HL-60 (cell line): ENCODE data around the gene POSTN.

Experiments
- DNase-seq, 2 experiments: peaks; one replicate each; pipeline ENCODE4 v3.0.0-alpha.2; 2010 to 2020; ENCODE audit warnings: low read depth in 1 of 2, low spot score in 1 of 2
- H3K27ac ChIP-seq: fragments of 250-450 bp; sonication (Bioruptor Pico); replicated peaks from 2 replicates; pipeline ENCODE4 v1.5.1; 2020; ENCODE audit warnings: mild to moderate bottlenecking, moderate library complexity
- H3K27me3 ChIP-seq: fragments of 250-450 bp; sonication (Bioruptor Pico); 2 replicates; pipeline ENCODE4 v1.5.1; 2021; ENCODE audit warnings: mild to moderate bottlenecking, moderate library complexity; ENCODE audit not compliant: insufficient read depth, poor library complexity, severe bottlenecking
- H3K4me3 ChIP-seq: replicated peaks from 2 replicates; pipeline ENCODE4 v1.5.1; 2011; ENCODE audit warnings: mild to moderate bottlenecking, control low read depth, low read length; ENCODE audit not compliant: insufficient read depth
- GABPA ChIP-seq: IDR thresholded peaks from 2 replicates; pipeline ENCODE4 v1.6.1; 2012; ENCODE audit warnings: low read depth
- POLR2AphosphoS5 ChIP-seq: IDR thresholded peaks from 2 replicates; pipeline ENCODE4 v1.6.1; 2012; ENCODE audit warnings: low read depth
- REST ChIP-seq: IDR thresholded peaks from 2 replicates; pipeline ENCODE4 v1.6.1; 2012; ENCODE audit warnings: low read depth; ENCODE audit not compliant: insufficient replicate concordance
- SPI1 ChIP-seq: IDR thresholded peaks from 2 replicates; pipeline ENCODE4 v1.6.1; 2012; ENCODE audit warnings: low read depth, mild to moderate bottlenecking, borderline replicate concordance
- TF ChIP-seq, protein P1 (sequence below): IDR thresholded peaks from one replicate; pipeline ENCODE4 v1.5.1; 2011; ENCODE audit warnings: low read length, control low read depth, inconsistent platforms; ENCODE audit not compliant: insufficient read depth

POSTN gene

DNA sequence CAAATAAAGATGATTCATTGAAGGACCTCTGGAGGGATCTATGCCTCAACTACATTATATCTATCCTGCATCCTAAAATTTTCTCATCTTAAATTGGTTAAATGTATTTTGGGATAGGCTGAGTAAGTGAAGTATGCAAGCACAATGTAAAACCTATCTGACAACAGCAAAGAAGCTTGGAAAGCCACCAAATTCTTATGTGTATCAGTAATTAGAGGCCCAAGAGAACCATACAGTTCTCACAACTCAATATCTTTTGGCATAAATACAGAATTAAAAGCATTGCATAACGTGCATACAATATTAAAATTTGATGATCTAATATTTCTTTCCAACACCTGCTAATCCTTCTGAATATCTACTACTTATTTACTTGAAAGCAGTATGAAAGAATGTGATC, 13.0 kb downstream of the POSTN start:
- Histone ChIP-seq H3K4me3 (no peak overlapping the region), H3K27ac (no peak overlapping the region), H3K27me3 (peaks cover 2% of the 10 kb centered on the region)
- TF ChIP-seq REST (no peak), SPI1 (no peak), GABPA (no peak)
- TF ChIP-seq, protein P1, sequence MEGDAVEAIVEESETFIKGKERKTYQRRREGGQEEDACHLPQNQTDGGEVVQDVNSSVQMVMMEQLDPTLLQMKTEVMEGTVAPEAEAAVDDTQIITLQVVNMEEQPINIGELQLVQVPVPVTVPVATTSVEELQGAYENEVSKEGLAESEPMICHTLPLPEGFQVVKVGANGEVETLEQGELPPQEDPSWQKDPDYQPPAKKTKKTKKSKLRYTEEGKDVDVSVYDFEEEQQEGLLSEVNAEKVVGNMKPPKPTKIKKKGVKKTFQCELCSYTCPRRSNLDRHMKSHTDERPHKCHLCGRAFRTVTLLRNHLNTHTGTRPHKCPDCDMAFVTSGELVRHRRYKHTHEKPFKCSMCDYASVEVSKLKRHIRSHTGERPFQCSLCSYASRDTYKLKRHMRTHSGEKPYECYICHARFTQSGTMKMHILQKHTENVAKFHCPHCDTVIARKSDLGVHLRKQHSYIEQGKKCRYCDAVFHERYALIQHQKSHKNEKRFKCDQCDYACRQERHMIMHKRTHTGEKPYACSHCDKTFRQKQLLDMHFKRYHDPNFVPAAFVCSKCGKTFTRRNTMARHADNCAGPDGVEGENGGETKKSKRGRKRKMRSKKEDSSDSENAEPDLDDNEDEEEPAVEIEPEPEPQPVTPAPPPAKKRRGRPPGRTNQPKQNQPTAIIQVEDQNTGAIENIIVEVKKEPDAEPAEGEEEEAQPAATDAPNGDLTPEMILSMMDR: no peak
- DNase-seq: no peak

GRCh38 chr13:37576601-37577000, 22.0 kb downstream of the POSTN start:
- TF ChIP-seq POLR2AphosphoS5 (no peak), REST (no peak), SPI1 (no peak), GABPA (no peak)
- TF ChIP-seq, protein P1: no peak
- no peak for DNase-seq
- H3K27ac ChIP-seq: no peak overlapping the region
- no peak overlapping the region for H3K4me3 ChIP-seq
- no peaks in the 10 kb centered on the region for H3K27me3 ChIP-seq

DNA sequence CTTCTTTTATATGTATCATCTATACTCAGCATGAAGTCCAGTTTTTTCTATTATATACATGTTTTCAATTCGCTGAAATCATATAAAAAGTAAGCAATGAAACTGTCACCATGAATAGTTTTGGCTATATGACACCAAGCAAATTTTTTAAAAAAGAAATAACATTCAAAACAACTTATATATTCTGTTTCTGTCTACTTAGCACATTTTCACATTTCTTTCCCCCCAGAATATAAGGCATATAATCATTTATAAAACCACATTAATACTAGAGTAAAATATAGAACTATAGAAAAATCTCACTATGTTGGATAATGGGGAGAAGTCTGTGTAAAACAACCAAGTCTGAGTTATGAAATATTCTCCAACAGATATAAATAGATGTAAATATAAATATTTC, 33.1 kb downstream of the POSTN start:
- Histone ChIP-seq H3K27ac (no peak overlapping the region), H3K4me3 (no peak overlapping the region), H3K27me3 (no peaks in the 10 kb centered on the region)
- DNase-seq: no peak
- TF ChIP-seq SPI1 (no peak), POLR2AphosphoS5 (no peak), GABPA (no peak), REST (no peak)
- TF ChIP-seq, protein P1: no peak
